GM18508 (cell line): ENCODE measurements around the gene RIPK1.
"Not testable (repeated sequence)": the region's sequence is repeated elsewhere in the genome, so short reads cannot be mapped to it uniquely, and the experiment has no call there.

Source experiments
- ATAC-seq: cut with Tn5 transposase; IDR thresholded peaks from one replicate; pipeline ENCODE4 v1.9.1; 2021; ENCODE audit warnings: moderate number of reproducible peaks; ENCODE audit not compliant: insufficient read depth, unreplicated experiment

RIPK1 gene

DNA sequence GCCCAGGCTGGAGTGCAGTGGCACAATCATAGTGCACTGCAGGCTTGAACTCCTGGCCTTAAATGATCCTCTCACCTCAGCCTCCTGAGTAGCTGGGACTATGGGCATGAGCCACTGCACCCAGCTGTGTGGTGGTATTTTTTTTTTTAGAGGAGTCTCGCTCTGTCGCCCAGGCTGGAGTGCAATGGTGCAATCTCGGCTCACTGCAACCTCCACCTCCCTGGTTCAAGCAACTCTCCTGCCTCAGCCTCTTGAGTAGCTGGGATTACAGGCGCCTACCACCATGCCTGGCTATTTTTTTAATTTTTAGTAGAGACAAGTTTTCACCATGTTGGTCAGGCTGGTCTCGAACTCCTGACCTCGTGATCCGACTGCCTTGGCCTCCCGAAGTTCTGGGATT is 10.7 kb downstream of the RIPK1 start:
- not testable (repeated sequence) for ATAC-seq

- no peak for ATAC-seq
Observed at GRCh38 chr6:3079682-3080081, 11.4 kb downstream of the RIPK1 start.

DNA sequence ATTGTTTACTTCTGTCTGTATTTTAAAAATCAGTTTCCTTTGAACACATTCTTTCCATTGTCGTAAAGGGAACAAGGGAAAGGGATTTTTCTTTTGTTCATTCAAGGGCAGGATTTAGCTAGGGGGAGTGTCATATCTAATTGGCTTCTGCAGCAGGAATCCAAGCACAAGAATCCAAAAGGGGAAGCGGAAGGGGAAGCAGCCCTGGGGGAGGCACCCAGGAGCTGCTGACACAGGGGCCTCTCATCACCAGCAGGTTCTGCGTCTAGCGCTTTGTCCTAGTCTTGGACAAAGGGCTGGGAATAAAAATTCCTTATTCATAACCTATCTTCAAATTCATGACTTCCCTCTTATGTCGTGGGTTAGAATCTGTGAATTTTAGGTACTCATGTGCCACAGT is 13.7 kb downstream of the RIPK1 start:
- no peak for ATAC-seq

DNA sequence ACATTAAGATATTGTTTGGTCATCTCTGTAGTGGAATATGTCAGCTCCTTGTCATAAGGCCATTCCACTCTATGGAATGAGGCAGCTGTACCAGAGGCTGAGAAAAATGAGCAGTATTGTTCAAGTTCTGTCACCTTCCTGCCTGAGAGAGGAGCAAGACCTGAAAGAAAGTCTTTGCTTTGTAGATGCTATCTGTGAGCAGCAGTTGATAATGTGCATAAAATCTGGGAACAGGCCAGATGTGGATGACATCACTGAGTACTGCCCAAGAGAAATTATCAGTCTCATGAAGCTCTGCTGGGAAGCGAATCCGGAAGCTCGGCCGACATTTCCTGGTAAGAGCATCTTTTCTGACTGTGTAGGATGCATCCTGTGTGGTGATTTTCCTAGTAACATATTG is 16.8 kb downstream of the RIPK1 start:
- ATAC-seq = no peak

- ATAC-seq = no peak
Observed at GRCh38 chr6:3086282-3086946, 18.1 kb downstream of the RIPK1 start.

- ATAC-seq = no peak
Observed at GRCh38 chr6:3088446-3088845, 20.2 kb downstream of the RIPK1 start.

DNA sequence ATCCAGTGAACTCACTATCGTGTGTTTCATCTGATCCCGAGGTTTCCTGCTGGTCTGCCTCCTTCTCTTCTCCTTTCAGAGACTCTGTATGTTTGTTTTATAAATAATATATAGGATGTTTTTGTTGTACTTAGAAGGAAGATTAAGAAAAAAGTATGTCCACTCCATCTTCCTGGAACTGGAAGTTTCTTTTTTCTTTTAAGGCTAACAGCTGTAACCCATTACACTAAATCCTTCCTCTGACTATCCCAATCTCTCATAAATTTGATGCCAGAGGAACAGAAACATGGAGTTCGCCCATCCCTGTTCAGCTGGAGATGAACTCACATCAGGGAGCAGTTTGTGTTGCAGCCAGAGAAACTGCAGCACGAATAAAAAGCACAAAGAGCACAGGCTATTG is 20.7 kb downstream of the RIPK1 start:
- no peak for ATAC-seq

GRCh38 chr6:3090013-3090412 is 21.7 kb downstream of the RIPK1 start:
- ATAC-seq = no peak

GRCh38 chr6:3094815-3095214 is 26.5 kb downstream of the RIPK1 start:
- no peak for ATAC-seq

DNA sequence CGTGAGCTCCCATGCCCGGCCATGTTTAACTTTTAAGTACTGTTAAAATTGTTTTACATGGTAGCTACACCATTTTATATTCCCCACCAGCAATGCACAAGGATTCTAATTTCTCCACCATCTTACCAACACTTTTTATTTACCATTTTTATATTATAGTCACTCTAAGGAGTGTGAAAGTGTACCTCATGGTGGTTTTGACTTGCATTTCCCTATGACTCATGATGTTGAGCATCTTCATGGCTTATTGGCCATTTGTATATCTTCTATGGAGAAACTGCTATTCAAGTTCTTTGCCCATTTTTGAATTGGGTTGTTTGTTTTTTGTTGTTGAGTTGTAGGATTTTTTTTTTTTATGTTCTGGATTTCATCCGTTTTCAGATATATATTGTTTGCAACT is 34.6 kb downstream of the RIPK1 start:
- no peak for ATAC-seq

DNA sequence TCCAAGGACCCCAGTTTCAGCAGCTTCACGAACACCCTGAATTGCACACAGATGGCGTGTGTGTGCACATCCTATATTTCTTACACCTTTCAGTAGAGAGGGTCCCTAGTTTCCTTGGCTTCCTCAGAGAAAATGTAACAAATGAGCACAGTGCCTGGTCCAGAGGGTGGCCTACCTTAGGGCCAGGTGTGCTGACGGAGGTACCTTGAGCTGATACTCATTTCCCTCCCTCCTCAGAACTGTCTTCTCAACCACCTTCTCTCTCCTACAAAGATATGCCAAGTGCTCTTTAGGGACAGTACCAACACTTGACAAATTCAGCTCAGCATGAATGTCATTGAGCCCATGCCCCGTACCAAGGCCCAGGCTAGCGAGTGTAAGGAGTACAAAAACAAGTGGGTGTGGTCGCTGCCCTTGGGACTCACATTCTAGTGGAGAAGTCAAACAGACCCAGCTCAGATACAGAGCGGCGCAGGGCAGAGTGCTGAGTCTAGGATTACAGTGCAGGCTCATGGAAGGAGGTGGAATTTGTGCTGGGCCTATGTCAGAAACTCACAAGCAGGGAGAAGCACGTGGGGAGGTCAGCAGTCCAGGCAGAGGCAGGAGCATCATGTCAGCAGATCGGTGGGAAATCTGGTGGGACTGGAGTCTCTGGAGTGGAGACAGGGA is 40.6 kb downstream of the RIPK1 start:
- ATAC-seq = no peak

GRCh38 chr6:3109761-3110160 is 41.5 kb downstream of the RIPK1 start:
- ATAC-seq = no peak

DNA sequence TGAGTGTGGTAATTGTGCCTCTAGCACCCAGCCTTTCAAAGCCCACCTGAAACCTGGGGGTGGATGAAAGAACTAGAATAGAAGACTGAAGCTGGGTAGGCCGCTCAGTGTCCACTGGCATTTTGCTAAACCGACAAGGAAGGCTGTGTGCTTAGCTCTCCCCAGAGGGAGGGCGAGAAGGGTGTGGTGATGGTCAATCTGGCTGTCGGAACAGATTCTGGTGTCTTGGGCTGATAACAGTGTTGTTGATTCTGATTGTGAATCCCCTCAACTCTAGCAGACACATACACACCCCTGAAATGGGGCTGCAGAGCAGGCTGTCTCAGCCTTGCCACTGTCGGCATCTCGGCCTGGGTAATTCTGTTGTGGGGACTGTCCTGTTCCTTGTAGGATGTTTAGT is 46.1 kb downstream of the RIPK1 start:
- no peak for ATAC-seq

- ATAC-seq = no peak
Observed at GRCh38 chr6:3117912-3118352, 49.6 kb downstream of the RIPK1 start.

- peak; percentile 64 for ATAC-seq
Observed at GRCh38 chr6:3118353-3119039, 50.2 kb downstream of the RIPK1 start, which contains the start of gene BPHL. Gene BPHL, plus strand, starts transcription at chr6:3118711. Its CDS starts 30 bp downstream, at chr6:3118741.

GRCh38 chr6:3119040-3119723 is 50.9 kb downstream of the RIPK1 start:
- ATAC-seq = peak; percentile 3

- ATAC-seq = no peak
Observed at GRCh38 chr6:3120765-3121089, 52.4 kb downstream of the RIPK1 start.

- no peak for ATAC-seq
Observed at GRCh38 chr6:3122823-3123182, 54.5 kb downstream of the RIPK1 start.

DNA sequence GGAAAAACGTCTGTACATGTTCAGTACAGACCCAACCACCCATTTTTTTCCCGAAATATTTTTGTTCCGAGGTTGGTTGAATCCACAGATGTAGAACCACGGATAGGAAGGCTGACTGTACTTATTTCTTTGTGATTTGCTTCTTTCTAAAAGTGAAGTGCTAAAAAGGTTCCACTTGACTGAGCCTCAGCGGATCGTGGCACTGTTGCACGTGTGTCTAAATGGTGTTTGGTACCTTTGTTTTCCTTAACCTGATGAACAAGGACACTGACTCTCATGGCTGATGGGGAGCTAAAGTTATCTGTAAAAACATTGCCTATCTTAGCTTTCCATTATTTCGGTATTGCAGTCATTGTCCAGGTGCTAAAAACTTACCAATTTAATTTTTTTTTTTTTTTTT is 56.4 kb downstream of the RIPK1 start:
- no peak for ATAC-seq

DNA sequence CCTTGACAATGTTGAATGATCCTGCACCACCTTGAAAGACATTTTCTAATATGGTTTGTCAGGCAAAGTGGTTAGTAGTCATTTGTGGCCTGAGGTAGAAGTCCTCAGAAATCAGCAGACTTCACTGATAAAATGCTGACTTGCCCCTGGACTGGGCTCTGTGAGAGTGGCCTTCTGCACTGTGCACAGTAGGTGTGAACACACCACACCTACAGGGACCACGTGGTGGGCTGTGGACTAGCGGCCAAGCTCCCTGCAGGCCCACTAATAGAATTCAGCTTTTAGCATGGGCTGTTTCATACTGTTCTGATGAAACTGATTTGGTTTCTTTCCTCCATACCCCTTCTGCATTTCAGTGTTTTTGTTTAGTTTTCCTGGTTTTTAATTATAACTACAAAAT is 57.5 kb downstream of the RIPK1 start:
- no peak for ATAC-seq
